Measurements from ENCODE around the gene ZNF500.
A peak's percentile ranks its signal among the peaks of the same experiment; 100 is the strongest.

Gene ZNF500

GRCh38 chr16:4803401-4803844, 36.5 kb upstream of the ZNF500 start:
- H3K27ac ChIP-seq (ENCODE audit: poor library complexity, severe bottlenecking), result peak overlapping the region; percentile 78
- H3K27me3 ChIP-seq (ENCODE audit: insufficient read depth, poor library complexity, severe bottlenecking), result no peaks in the 10 kb centered on the region
- H3K9me3 ChIP-seq (ENCODE audit: severe bottlenecking), result no peaks in the 10 kb centered on the region
- ATAC-seq (ENCODE audit: low read depth) (no peak), DNase-seq (ENCODE audit: low spot score) (no peak)
- peak overlapping the region; percentile 54 for H3K4me3 ChIP-seq (ENCODE audit: severe bottlenecking)
- peaks cover 23% of the 10 kb centered on the region for H3K36me3 ChIP-seq (ENCODE audit: low read depth)
- TF ChIP-seq, protein P1, sequence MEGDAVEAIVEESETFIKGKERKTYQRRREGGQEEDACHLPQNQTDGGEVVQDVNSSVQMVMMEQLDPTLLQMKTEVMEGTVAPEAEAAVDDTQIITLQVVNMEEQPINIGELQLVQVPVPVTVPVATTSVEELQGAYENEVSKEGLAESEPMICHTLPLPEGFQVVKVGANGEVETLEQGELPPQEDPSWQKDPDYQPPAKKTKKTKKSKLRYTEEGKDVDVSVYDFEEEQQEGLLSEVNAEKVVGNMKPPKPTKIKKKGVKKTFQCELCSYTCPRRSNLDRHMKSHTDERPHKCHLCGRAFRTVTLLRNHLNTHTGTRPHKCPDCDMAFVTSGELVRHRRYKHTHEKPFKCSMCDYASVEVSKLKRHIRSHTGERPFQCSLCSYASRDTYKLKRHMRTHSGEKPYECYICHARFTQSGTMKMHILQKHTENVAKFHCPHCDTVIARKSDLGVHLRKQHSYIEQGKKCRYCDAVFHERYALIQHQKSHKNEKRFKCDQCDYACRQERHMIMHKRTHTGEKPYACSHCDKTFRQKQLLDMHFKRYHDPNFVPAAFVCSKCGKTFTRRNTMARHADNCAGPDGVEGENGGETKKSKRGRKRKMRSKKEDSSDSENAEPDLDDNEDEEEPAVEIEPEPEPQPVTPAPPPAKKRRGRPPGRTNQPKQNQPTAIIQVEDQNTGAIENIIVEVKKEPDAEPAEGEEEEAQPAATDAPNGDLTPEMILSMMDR (IDR thresholded peaks at IDR 0.05; ENCODE audit: poor library complexity, severe bottlenecking), result no peak
- peaks cover 9% of the 10 kb centered on the region for H3K4me1 ChIP-seq (ENCODE audit: insufficient read depth, poor library complexity, severe bottlenecking)

DNA sequence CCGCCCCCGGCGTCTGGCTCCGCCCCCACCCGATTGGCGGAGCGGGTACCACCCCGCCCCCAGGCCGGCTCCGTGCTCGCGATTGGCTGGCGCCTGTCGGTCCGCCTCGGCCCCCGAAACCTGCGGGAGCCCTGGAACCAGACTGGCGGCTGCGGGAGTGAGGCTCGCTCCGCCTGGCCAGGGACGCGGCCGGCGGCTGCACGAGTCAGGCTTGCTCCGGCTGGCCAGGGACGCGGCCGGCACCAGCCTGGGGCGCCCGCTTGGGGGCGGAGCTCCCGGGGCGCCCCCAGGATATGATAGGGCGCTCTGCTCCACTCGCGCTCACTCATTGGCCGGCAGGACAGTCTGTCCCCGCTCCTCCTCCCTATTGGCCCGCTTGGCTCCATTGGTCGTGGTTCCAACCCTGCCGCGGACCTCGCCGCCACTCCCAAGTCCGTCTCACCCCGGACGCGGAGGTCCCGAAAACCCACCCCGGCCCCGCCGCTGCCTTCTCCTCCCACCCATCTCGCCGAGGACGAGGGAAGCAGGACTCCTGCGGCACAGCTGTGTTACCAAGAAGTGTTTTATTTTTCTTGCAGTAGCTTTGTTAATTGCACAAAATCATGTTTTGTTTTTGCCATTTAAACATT, 35.8 kb upstream of the ZNF500 start:
- peak; percentile 89 for ATAC-seq (ENCODE audit: low read depth)
- no peaks in the 10 kb centered on the region for H3K9me3 ChIP-seq (ENCODE audit: severe bottlenecking)
- peaks cover 9% of the 10 kb centered on the region for H3K4me1 ChIP-seq (ENCODE audit: insufficient read depth, poor library complexity, severe bottlenecking)
- H3K4me3 ChIP-seq (ENCODE audit: severe bottlenecking), result peak overlapping the region; percentile 54
- TF ChIP-seq, protein P1 (IDR thresholded peaks at IDR 0.05; ENCODE audit: poor library complexity, severe bottlenecking), result no peak
- H3K27ac ChIP-seq (ENCODE audit: poor library complexity, severe bottlenecking), result peak overlapping the region; percentile 78
- no peaks in the 10 kb centered on the region for H3K27me3 ChIP-seq (ENCODE audit: insufficient read depth, poor library complexity, severe bottlenecking)
- peak; percentile 95 for DNase-seq (ENCODE audit: low spot score)
- H3K36me3 ChIP-seq (ENCODE audit: low read depth), result peaks cover 18% of the 10 kb centered on the region

DNA sequence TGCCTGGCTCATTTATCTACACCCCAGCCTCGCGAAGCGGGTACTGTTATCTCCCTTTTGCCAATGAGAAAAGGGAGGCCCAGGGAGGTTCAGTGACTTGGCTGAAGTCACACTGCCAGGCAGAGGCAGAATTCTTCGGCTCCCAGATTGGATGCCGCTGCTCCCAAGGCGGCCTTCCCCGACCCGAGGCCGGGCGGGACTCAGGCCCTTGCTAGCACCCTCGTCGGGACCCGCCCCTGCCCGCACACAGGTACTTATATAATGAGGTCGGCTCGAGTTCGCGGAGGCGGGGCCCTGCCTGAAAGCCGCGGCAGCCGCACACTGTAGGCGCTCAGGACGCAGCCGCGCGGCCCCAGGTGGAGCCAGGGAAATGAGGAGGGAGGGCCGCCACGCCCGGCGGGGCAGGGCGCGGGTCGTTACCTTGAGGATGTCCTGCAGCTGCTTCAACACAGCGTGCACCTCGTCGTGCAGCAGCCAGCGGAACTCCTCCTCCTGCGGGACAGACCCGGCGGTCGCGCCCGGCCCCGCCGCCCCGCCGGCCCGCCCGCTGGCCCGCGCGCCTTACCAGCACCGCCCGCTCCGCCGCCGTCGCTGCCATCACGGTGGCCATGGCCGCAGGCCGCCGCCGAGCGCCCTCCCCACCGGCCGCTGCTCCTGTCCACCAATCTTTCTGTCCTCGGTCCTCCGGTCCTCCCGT, 35.1 kb upstream of the ZNF500 start, which contains the start of gene ROGDI:
ROGDI (minus strand) TSS at position 672 of the 697 bp plus-strand sequence; CDS start at position 610, 62 bp downstream.
- Histone ChIP-seq H3K36me3 (ENCODE audit: low read depth) (peaks cover 12% of the 10 kb centered on the region), H3K4me1 (ENCODE audit: insufficient read depth, poor library complexity, severe bottlenecking) (peaks cover 9% of the 10 kb centered on the region), H3K4me3 (ENCODE audit: severe bottlenecking) (peak within 1 kb of the TSS; percentile 54), H3K27me3 (ENCODE audit: insufficient read depth, poor library complexity, severe bottlenecking) (no peaks in the 10 kb centered on the region), H3K9me3 (ENCODE audit: severe bottlenecking) (no peaks in the 10 kb centered on the region), H3K27ac (ENCODE audit: poor library complexity, severe bottlenecking) (peak within 1 kb of the TSS; percentile 78)
- TF ChIP-seq, protein P1 (IDR thresholded peaks at IDR 0.05; ENCODE audit: poor library complexity, severe bottlenecking), result no peak
- peak; percentile 66 for ATAC-seq (ENCODE audit: low read depth)
- DNase-seq (ENCODE audit: low spot score), result peak; percentile 93

DNA sequence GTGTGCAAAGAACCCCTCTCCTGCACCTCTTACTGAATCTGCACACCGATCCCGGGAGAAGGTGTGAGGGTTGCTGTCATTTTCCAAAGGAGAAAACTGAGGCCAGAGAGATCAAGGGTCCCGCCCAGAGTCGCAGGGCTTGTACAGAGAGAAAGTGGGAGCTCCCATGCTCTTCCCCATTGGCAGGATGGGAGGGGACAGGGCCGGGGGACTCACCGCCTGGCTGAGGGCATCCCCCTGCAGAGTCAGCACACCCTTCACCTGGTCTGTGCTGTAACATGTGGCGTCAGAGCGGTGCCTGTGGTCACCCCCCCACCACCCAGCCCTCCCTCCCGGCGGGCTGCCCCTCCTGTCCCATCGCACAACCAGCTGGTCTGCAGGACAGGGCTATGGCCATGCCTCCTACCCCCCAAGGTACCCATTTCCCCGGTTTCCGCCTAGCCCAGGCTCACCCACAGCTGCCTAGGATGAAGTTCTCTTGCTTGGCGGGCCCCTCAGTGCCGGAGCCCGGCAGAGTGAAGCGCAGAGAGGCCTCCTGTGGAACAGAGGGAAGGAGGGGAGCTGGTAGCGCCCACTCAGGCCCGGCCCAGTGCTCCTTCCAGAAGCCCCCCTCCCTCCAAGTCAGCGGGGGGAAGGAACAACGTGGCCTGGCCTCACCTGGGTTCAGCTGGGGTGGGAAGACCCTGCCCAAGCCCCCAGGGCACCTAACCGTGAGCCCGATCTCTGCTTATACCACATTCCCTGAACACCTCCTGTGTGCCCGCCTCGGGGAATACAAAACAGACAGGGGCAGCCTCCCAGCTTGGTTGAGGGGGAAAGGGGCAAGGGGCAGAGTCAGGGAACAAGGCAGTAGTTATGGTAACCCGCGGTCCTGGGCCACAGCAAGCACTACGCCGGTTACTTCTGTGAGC, 34.3 kb upstream of the ZNF500 start:
- peaks cover 9% of the 10 kb centered on the region for H3K4me1 ChIP-seq (ENCODE audit: insufficient read depth, poor library complexity, severe bottlenecking)

More for the DNA sequence above, 34.3 kb upstream of the ZNF500 start:
- Histone ChIP-seq H3K27me3 (ENCODE audit: insufficient read depth, poor library complexity, severe bottlenecking) (no peaks in the 10 kb centered on the region), H3K4me3 (ENCODE audit: severe bottlenecking) (peak overlapping the region; percentile 54), H3K27ac (ENCODE audit: poor library complexity, severe bottlenecking) (peak overlapping the region; percentile 78), H3K36me3 (ENCODE audit: low read depth) (peaks cover 10% of the 10 kb centered on the region; the same call in 1 of the 2 replicates), H3K9me3 (ENCODE audit: severe bottlenecking) (no peaks in the 10 kb centered on the region)
- TF ChIP-seq, protein P1 (IDR thresholded peaks at IDR 0.05; ENCODE audit: poor library complexity, severe bottlenecking), result no peak
- no peak for DNase-seq (ENCODE audit: low spot score)
- ATAC-seq (ENCODE audit: low read depth), result no peak
